NB4 (cell line): ENCODE results near the gene CASZ1.

Experiments used
- MYC ChIP-seq: IDR thresholded peaks from 2 replicates; pipeline ENCODE4 v1.6.1; 2011; ENCODE audit warnings: low read depth, low read length
- POLR2A ChIP-seq: IDR thresholded peaks from 2 replicates; pipeline ENCODE4 v1.6.1; 2011; ENCODE audit warnings: mild to moderate bottlenecking; ENCODE audit not compliant: insufficient read length; ENCODE audit errors: extremely low read depth
- TF ChIP-seq, protein P1 (sequence below): IDR thresholded peaks from one replicate; pipeline ENCODE4 v1.5.1; 2012; ENCODE audit warnings: low read depth, low read length

DNA sequence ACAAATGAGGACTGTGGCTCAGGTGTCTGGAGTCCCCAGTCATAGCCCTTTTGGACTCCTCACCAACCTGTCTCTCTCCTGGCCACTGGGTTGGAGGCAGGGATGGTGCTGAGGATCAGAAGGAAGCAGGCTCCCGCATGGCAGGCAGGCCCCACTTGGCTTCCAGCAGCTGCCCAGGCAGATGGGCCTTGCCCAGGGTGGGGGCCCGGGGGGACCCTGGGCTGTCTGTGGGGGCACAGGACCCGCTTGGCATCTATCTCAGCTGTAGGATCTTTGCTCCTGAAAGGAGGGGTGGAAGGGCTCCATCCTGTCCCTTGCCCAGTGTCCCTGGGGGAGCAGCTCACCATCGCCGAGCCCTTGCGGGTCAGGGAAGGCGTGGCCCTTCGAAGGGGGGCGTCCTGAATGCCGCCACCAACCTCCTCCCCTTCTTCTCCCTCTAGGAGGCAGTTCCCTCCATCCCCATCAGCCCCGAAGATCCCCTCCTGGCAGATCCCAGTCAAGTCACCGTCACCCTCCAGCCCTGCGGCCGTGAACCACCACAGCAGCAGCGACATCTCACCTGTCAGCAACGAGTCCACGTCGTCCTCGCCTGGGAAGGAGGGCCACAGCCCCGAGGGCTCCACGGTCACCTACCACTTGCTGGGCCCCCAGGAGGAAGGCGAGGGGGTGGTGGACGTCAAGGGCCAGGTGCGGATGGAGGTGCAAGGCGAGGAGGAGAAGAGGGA is 167.2 kb downstream of the CASZ1 start:
- TF ChIP-seq, protein P1, sequence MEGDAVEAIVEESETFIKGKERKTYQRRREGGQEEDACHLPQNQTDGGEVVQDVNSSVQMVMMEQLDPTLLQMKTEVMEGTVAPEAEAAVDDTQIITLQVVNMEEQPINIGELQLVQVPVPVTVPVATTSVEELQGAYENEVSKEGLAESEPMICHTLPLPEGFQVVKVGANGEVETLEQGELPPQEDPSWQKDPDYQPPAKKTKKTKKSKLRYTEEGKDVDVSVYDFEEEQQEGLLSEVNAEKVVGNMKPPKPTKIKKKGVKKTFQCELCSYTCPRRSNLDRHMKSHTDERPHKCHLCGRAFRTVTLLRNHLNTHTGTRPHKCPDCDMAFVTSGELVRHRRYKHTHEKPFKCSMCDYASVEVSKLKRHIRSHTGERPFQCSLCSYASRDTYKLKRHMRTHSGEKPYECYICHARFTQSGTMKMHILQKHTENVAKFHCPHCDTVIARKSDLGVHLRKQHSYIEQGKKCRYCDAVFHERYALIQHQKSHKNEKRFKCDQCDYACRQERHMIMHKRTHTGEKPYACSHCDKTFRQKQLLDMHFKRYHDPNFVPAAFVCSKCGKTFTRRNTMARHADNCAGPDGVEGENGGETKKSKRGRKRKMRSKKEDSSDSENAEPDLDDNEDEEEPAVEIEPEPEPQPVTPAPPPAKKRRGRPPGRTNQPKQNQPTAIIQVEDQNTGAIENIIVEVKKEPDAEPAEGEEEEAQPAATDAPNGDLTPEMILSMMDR, result no peak
- TF ChIP-seq POLR2A, result no peak
- TF ChIP-seq MYC, result no peak
